SK-N-SH treated with all-trans-retinoic acid at 6 μM for 48 hours (cell line): ENCODE measurements around the gene DRGX.

Source experiments
- ATAC-seq: fragments of 200-7000 bp; cut with Tn5 transposase; 3 replicates; pipeline ENCODE4 v1.9.1; 2020; ENCODE audit warnings: mild to moderate bottlenecking, moderate library complexity
- ARNTL ChIP-seq: fragments of 450-650 bp; formaldehyde crosslinking; IDR thresholded peaks from 2 replicates; pipeline ENCODE4 v1.5.0; 2020; ENCODE audit warnings: low read depth, mild to moderate bottlenecking, moderate library complexity, borderline replicate concordance
- BACH2 ChIP-seq: fragments of 250-450 bp; sonication (Bioruptor Pico); IDR thresholded peaks from 2 replicates; pipeline ENCODE4 v1.9.0; 2021; ENCODE audit warnings: mild to moderate bottlenecking, borderline replicate concordance
- CSDC2 ChIP-seq: fragments of 250-450 bp; sonication (Bioruptor Pico); IDR thresholded peaks from 2 replicates; pipeline ENCODE4 v1.5.0; 2020; ENCODE audit warnings: mild to moderate bottlenecking, moderate library complexity
- CSRNP3 ChIP-seq: fragments of 250-450 bp; sonication (Bioruptor Pico); IDR thresholded peaks from 2 replicates; pipeline ENCODE4 v1.5.1; 2021; ENCODE audit warnings: mild to moderate bottlenecking, moderate library complexity
- ESRRG ChIP-seq: fragments of 250-450 bp; sonication (Bioruptor Pico); IDR thresholded peaks from 2 replicates; pipeline ENCODE4 v1.6.1; 2021; ENCODE audit warnings: mild to moderate bottlenecking
- GLIS3 ChIP-seq: fragments of 250-450 bp; sonication (Bioruptor Pico); IDR thresholded peaks from 2 replicates; pipeline ENCODE4 v1.5.0; 2020; ENCODE audit warnings: mild to moderate bottlenecking, moderate library complexity
- ISL1 ChIP-seq: fragments of 250-450 bp; sonication (Bioruptor Pico); IDR thresholded peaks from 2 replicates; pipeline ENCODE4 v2.1.2; 2022; ENCODE audit warnings: mild to moderate bottlenecking, moderate library complexity
- OSR1 ChIP-seq: fragments of 250-450 bp; sonication (Bioruptor Pico); IDR thresholded peaks from 2 replicates; pipeline ENCODE4 v1.8.0; 2022; ENCODE audit warnings: moderate library complexity, mild to moderate bottlenecking, inconsistent platforms
- POU6F1 ChIP-seq: fragments of 250-450 bp; sonication (Bioruptor Pico); IDR thresholded peaks from 2 replicates; pipeline ENCODE4 v1.8.0; 2021; ENCODE audit warnings: low read depth, mild to moderate bottlenecking, moderate library complexity, borderline replicate concordance
- PPARA ChIP-seq: fragments of 250-450 bp; sonication (Bioruptor Pico); IDR thresholded peaks from 2 replicates; pipeline ENCODE4 v1.5.0; 2020; ENCODE audit warnings: mild to moderate bottlenecking, borderline replicate concordance
- RARB ChIP-seq: fragments of 250-450 bp; sonication (Bioruptor Pico); IDR thresholded peaks from 2 replicates; pipeline ENCODE4 v1.8.0; 2021; ENCODE audit warnings: mild to moderate bottlenecking, moderate library complexity
- SNAI2 ChIP-seq: fragments of 250-450 bp; sonication (Bioruptor Pico); IDR thresholded peaks from 2 replicates; pipeline ENCODE4 v1.5.0; 2020; ENCODE audit warnings: mild to moderate bottlenecking, moderate library complexity
- TCF4 ChIP-seq: fragments of 250-450 bp; sonication (Bioruptor Pico); IDR thresholded peaks from 2 replicates; pipeline ENCODE4 v1.8.0; 2021; ENCODE audit warnings: mild to moderate bottlenecking, moderate library complexity, borderline replicate concordance
- TOX ChIP-seq: fragments of 250-450 bp; sonication (Bioruptor Pico); IDR thresholded peaks from 2 replicates; pipeline ENCODE4 v1.8.0; 2021; ENCODE audit warnings: mild to moderate bottlenecking, moderate library complexity, borderline replicate concordance
- TSHZ2 ChIP-seq: fragments of 250-450 bp; sonication (Bioruptor Pico); IDR thresholded peaks from 2 replicates; pipeline ENCODE4 v1.5.0; 2020; ENCODE audit warnings: mild to moderate bottlenecking, moderate library complexity
- ZC3H10 ChIP-seq: fragments of 250-450 bp; sonication (Bioruptor Pico); IDR thresholded peaks from 2 replicates; pipeline ENCODE4 v1.5.1; 2021; ENCODE audit warnings: mild to moderate bottlenecking, moderate library complexity
- ZFP3 ChIP-seq: fragments of 250-450 bp; sonication (Bioruptor Pico); IDR thresholded peaks from 2 replicates; pipeline ENCODE4 v1.5.0; 2020; ENCODE audit warnings: mild to moderate bottlenecking, moderate library complexity
- ZFP30 ChIP-seq: fragments of 450-650 bp; formaldehyde crosslinking; IDR thresholded peaks from 2 replicates; pipeline ENCODE4 v1.5.0; 2022; ENCODE audit warnings: mild to moderate bottlenecking, moderate library complexity
- ZNF565 ChIP-seq: fragments of 450-650 bp; formaldehyde crosslinking; conservative IDR thresholded peaks from 2 replicates; pipeline ENCODE4 v1.5.0; 2020; ENCODE audit warnings: low read depth, mild to moderate bottlenecking, moderate library complexity
- ZNF70 ChIP-seq: fragments of 450-650 bp; formaldehyde crosslinking; IDR thresholded peaks from 2 replicates; pipeline ENCODE4 v1.5.0; 2020; ENCODE audit warnings: mild to moderate bottlenecking, moderate library complexity
- ZNF8 ChIP-seq: fragments of 450-650 bp; formaldehyde crosslinking; IDR thresholded peaks from 2 replicates; pipeline ENCODE4 v1.5.0; 2020; ENCODE audit warnings: mild to moderate bottlenecking, moderate library complexity
- TF ChIP-seq, protein P1 (sequence below): fragments of 250-450 bp; sonication (Bioruptor Pico); IDR thresholded peaks from 2 replicates; pipeline ENCODE4 v1.5.1; 2020; ENCODE audit warnings: low read depth, mild to moderate bottlenecking, moderate library complexity
- TF ChIP-seq, protein P2 (sequence below): fragments of 250-450 bp; sonication (Bioruptor Pico); IDR thresholded peaks from 2 replicates; pipeline ENCODE4 v1.8.0; 2020; ENCODE audit warnings: mild to moderate bottlenecking, moderate library complexity, borderline replicate concordance

Gene DRGX

DNA sequence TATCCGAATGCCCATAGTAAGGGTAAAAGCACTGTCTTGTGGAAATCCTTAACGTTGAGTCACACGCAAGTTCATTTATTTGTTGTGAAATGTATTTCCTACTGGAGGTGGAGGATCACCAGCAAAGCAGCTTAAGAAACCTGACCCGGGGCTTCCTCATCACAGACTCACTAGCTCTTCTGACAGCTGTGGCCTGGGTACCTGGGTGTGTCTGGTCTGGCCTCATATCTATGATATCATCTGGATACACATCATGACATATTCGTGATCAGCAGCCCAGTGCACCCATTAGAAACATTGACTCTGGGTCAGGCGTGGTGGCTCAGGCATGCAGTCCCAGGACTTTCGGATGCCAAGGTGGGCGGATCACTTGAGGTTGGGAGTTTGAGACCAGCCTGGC is 8.8 kb downstream of the DRGX start:
- TF ChIP-seq ZFP3 (CRISPR knock-in tag) (no peak), ZNF70 (no peak), PPARA (no peak), GLIS3 (CRISPR knock-in tag) (no peak), ISL1 (no peak), SNAI2 (CRISPR knock-in tag) (no peak), CSRNP3 (CRISPR knock-in tag) (no peak), BACH2 (no peak), OSR1 (no peak), ARNTL (CRISPR knock-in tag) (no peak), ZC3H10 (CRISPR knock-in tag) (no peak), TOX (CRISPR knock-in tag) (no peak), TSHZ2 (CRISPR knock-in tag) (no peak), RARB (no peak), ZNF8 (CRISPR knock-in tag) (no peak), ZFP30 (CRISPR knock-in tag) (no peak), TCF4 (CRISPR knock-in tag) (no peak), ESRRG (CRISPR knock-in tag) (no peak), POU6F1 (no peak)
- TF ChIP-seq, protein P1, sequence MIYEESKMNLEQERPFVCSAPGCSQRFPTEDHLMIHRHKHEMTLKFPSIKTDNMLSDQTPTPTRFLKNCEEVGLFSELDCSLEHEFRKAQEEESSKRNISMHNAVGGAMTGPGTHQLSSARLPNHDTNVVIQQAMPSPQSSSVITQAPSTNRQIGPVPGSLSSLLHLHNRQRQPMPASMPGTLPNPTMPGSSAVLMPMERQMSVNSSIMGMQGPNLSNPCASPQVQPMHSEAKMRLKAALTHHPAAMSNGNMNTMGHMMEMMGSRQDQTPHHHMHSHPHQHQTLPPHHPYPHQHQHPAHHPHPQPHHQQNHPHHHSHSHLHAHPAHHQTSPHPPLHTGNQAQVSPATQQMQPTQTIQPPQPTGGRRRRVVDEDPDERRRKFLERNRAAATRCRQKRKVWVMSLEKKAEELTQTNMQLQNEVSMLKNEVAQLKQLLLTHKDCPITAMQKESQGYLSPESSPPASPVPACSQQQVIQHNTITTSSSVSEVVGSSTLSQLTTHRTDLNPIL (CRISPR knock-in tag): no peak
- no peak for ATAC-seq

DNA sequence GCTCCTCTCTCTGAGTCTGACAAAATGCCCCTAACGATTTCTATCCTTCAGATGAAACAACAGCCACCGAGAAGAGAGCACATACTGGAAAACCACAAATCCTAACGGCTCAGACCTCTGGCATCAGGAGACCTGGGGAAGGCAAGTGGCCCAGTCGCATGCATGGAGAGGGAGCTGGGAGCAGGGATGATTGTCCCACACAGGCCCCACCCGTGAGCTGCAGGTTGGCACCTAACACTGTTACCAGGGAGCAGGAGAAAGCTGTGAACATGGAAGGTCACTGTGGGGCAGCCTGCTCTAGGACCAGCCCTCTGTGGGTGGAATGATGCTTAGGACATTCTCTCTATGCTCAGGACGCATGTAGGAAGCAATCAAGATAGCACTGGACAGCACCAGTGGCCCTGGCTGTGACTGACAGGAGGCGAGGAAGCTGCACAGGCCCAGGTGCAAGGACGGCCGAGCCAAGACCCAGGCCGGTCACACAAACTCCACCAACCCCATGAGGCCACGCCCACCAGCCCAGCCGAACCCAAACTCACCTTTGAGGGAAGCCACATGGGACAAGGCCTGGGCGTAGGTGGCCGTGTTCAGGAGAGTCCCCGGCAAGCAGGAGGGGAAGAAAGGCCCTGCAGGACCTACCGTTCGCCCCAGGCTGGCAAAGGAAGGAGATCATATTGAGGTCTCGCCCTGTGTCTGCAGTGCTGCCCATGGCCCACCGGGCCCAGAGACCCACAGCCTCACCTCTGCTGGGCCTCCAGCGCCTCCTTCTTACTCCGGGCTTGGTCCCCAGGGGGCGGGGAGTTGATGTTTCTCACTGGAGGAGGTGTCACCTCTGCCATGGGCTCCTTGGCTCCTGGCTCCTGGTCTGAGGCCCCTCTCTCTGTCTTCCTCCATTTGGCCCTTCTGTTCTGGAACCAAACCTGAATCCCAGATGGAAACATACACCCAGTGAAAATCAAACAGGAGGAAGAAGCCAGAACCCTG is 9.7 kb downstream of the DRGX start:
- no peak for ATAC-seq
- TF ChIP-seq POU6F1 (no peak), CSRNP3 (CRISPR knock-in tag) (no peak), GLIS3 (CRISPR knock-in tag) (no peak), TSHZ2 (CRISPR knock-in tag) (no peak), ZFP3 (CRISPR knock-in tag) (no peak), OSR1 (no peak), RARB (no peak), CSDC2 (CRISPR knock-in tag) (no peak), PPARA (no peak), ZNF70 (no peak), ZC3H10 (CRISPR knock-in tag) (no peak), ZFP30 (CRISPR knock-in tag) (no peak), ZNF565 (CRISPR knock-in tag) (no peak)
- TF ChIP-seq, protein P2, sequence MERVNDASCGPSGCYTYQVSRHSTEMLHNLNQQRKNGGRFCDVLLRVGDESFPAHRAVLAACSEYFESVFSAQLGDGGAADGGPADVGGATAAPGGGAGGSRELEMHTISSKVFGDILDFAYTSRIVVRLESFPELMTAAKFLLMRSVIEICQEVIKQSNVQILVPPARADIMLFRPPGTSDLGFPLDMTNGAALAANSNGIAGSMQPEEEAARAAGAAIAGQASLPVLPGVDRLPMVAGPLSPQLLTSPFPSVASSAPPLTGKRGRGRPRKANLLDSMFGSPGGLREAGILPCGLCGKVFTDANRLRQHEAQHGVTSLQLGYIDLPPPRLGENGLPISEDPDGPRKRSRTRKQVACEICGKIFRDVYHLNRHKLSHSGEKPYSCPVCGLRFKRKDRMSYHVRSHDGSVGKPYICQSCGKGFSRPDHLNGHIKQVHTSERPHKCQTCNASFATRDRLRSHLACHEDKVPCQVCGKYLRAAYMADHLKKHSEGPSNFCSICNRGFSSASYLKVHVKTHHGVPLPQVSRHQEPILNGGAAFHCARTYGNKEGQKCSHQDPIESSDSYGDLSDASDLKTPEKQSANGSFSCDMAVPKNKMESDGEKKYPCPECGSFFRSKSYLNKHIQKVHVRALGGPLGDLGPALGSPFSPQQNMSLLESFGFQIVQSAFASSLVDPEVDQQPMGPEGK (CRISPR knock-in tag): no peak
